PC-9 (cell line): Measurements from ENCODE around the gene TCF4. TPM values are rescaled to one million over a fixed set of nuclear protein-coding genes. Genes with fewer than 3 reads are reported as not detected.

Experiments
- BruUV-seq: library from RNA; stranded (reverse); fragments of 400-500 nt; replicated peaks from 2 replicates; lab custom pipeline; 2021; lab: Mats Ljungman, UMichigan
- CTCF ChIA-PET: fragments of 300-600 bp; sonication (Branson Sonifier 250); formaldehyde crosslinking; loops from one replicate; lab custom pipeline; 2022; ENCODE audit warnings: antibody characterized with exemption; lab: Charles Lee
- POLR2A ChIA-PET: fragments of 300-600 bp; sonication (Branson Sonifier 250); formaldehyde crosslinking; loops from one replicate; lab custom pipeline; 2022; ENCODE audit warnings: antibody characterized with exemption; ENCODE audit not compliant: unreplicated experiment; lab: Charles Lee
- DNase-seq, 2 experiments: peaks; one replicate each; pipeline versions ENCODE4 v3.0.0 to v3.0.0-alpha.2; 2015 to 2022; ENCODE audit warnings: mixed read lengths in 1 of 2
- H2AFZ ChIP-seq: fragments of 200-600 bp; sonication (generic); 2 replicates; pipeline ENCODE4 v1.8.1; 2017; ENCODE audit warnings: antibody characterized with exemption
- H3F3A ChIP-seq: fragments of 200-600 bp; sonication (generic); 2 replicates; pipeline ENCODE4 v1.8.1; 2017; ENCODE audit warnings: antibody characterized with exemption, mild to moderate bottlenecking, low read depth; ENCODE audit not compliant: insufficient read depth
- H3K27ac ChIP-seq: fragments of 200-600 bp; sonication (generic); 2 replicates; pipeline ENCODE4 v1.6.1; 2016; ENCODE audit warnings: mixed run types
- H3K27me3 ChIP-seq: fragments of 200-600 bp; sonication (generic); 2 replicates; pipeline ENCODE4 v1.6.1; 2016; ENCODE audit warnings: low read depth, mixed run types; ENCODE audit not compliant: insufficient read depth
- H3K36me3 ChIP-seq: fragments of 200-600 bp; sonication (generic); 2 replicates; pipeline ENCODE4 v1.6.1; 2016; ENCODE audit warnings: low read depth, mixed run types
- H3K4me1 ChIP-seq: fragments of 200-600 bp; sonication (generic); replicated peaks from 2 replicates; pipeline ENCODE4 v1.6.1; 2016; ENCODE audit warnings: mixed run types; ENCODE audit not compliant: insufficient read depth
- H3K4me2 ChIP-seq: fragments of 200-600 bp; sonication (generic); 2 replicates; pipeline ENCODE4 v1.6.1; 2017; ENCODE audit warnings: mixed run types
- H3K4me3 ChIP-seq: fragments of 200-600 bp; sonication (generic); 2 replicates; pipeline ENCODE4 v1.6.1; 2016; ENCODE audit warnings: mixed run types
- H3K79me2 ChIP-seq: fragments of 200-600 bp; sonication (generic); 2 replicates; pipeline ENCODE4 v1.6.1; 2017; ENCODE audit warnings: low read depth, mixed run types
- H3K9me2 ChIP-seq: fragments of 200-600 bp; sonication (generic); 2 replicates; pipeline ENCODE4 v1.8.1; 2017; ENCODE audit warnings: mild to moderate bottlenecking; ENCODE audit not compliant: insufficient read depth
- H3K9me3 ChIP-seq: fragments of 200-600 bp; sonication (generic); 2 replicates; pipeline ENCODE4 v1.8.1; 2016; ENCODE audit warnings: low read depth; ENCODE audit not compliant: insufficient read depth
- H4K20me1 ChIP-seq: fragments of 200-600 bp; sonication (generic); 2 replicates; pipeline ENCODE4 v1.8.1; 2017; ENCODE audit not compliant: insufficient read depth
- CTCF ChIP-seq: fragments of 200-600 bp; sonication (generic); conservative IDR thresholded peaks from 2 replicates; pipeline ENCODE4 v1.6.1; 2017; ENCODE audit warnings: mixed run types, antibody characterized with exemption, mild to moderate bottlenecking, moderate library complexity
- EZH2 ChIP-seq: fragments of 200-600 bp; sonication (generic); IDR thresholded peaks from 2 replicates; pipeline ENCODE4 v1.8.0; 2017; ENCODE audit warnings: antibody characterized with exemption, low read depth
- intact Hi-C: fragments of 100-400 bp; cut with micrococcal nuclease; formaldehyde crosslinking; loops from one replicate; pipeline ENCODE4 v1.10.0; 2022; ENCODE audit not compliant: unreplicated experiment
- total RNA-seq: library from RNA; stranded (reverse); gene quantifications from 2 replicates; pipeline ENCODE4 v1.2.3, GENCODE V29; 2021

TCF4 gene
- total RNA-seq, 1 experiment from 2014 or later = 0.74 TPM

GRCh38 chr18:55577812-55578539, 10.0 kb downstream of the TCF4 start:
- no TSS peak for BruUV-seq
- H4K20me1 ChIP-seq = no peaks in the 10 kb centered on the region
- H3K27ac ChIP-seq = no peak overlapping the region
- TF ChIP-seq EZH2 = no peak
- no peak for TF ChIP-seq CTCF
- H3K27me3 ChIP-seq = no peaks in the 10 kb centered on the region
- no peaks in the 10 kb centered on the region for H3K4me1 ChIP-seq
- no peaks in the 10 kb centered on the region for H3K9me2 ChIP-seq
- no peak overlapping the region for H3K4me2 ChIP-seq
- CTCF ChIA-PET = no interaction called here
- intact Hi-C loops = no loop called here
- POLR2A ChIA-PET = interaction anchor here (0.7 kb wide), 1 partner anchor 305 kb away, joined by 9 read pairs; no protein-coding TSS in a partner anchor
- H2AFZ ChIP-seq = no peak overlapping the region
- no peaks in the 10 kb centered on the region for H3K9me3 ChIP-seq
- DNase-seq = no peak
- H3K36me3 ChIP-seq = no peaks in the 10 kb centered on the region
- no peak overlapping the region for H3K4me3 ChIP-seq
- no peaks in the 10 kb centered on the region for H3F3A ChIP-seq
- H3K79me2 ChIP-seq = no peaks in the 10 kb centered on the region

GRCh38 chr18:55576001-55576400, 12.0 kb downstream of the TCF4 start:
- no peaks in the 10 kb centered on the region for H3K27me3 ChIP-seq
- ChIA-PET CTCF (no interaction called here), POLR2A (no interaction called here)
- no peaks in the 10 kb centered on the region for H3K9me3 ChIP-seq
- H3K4me1 ChIP-seq = no peaks in the 10 kb centered on the region
- no peaks in the 10 kb centered on the region for H3K79me2 ChIP-seq
- H3K36me3 ChIP-seq = no peaks in the 10 kb centered on the region
- no peak for TF ChIP-seq EZH2
- no peak for TF ChIP-seq CTCF
- no TSS peak for BruUV-seq
- H3K9me2 ChIP-seq = no peaks in the 10 kb centered on the region
- H3K4me2 ChIP-seq = no peak overlapping the region
- H4K20me1 ChIP-seq = no peaks in the 10 kb centered on the region
- no peak overlapping the region for H3K27ac ChIP-seq
- H2AFZ ChIP-seq = no peak overlapping the region
- intact Hi-C loops = no loop called here
- DNase-seq = no peak
- no peak overlapping the region for H3K4me3 ChIP-seq
- no peaks in the 10 kb centered on the region for H3F3A ChIP-seq

- no peaks in the 10 kb centered on the region for H3K79me2 ChIP-seq
- BruUV-seq = no TSS peak
- no peaks in the 10 kb centered on the region for H3F3A ChIP-seq
- H3K36me3 ChIP-seq = no peaks in the 10 kb centered on the region
- no peak for TF ChIP-seq EZH2
- no peak for TF ChIP-seq CTCF
- no peaks in the 10 kb centered on the region for H3K27me3 ChIP-seq
- H3K27ac ChIP-seq = no peak overlapping the region
- H3K4me2 ChIP-seq = no peak overlapping the region
- no peaks in the 10 kb centered on the region for H3K9me3 ChIP-seq
- H3K9me2 ChIP-seq = no peaks in the 10 kb centered on the region
- H4K20me1 ChIP-seq = no peaks in the 10 kb centered on the region
- ChIA-PET CTCF (no interaction called here), POLR2A (no interaction called here)
- DNase-seq = no peak
- no peak overlapping the region for H2AFZ ChIP-seq
- intact Hi-C loops = no loop called here
- H3K4me3 ChIP-seq = no peak overlapping the region
- no peaks in the 10 kb centered on the region for H3K4me1 ChIP-seq
These were observed 12.9 kb downstream of the TCF4 start for GRCh38 chr18:55575066-55575465.
